SK-N-SH (cell line): ENCODE measurements around the gene PRELID3B. TPM values are rescaled to one million over a fixed set of nuclear protein-coding genes. Genes with fewer than 3 reads are reported as not detected.
A peak's percentile ranks its signal among the peaks of the same experiment; 100 is the strongest.
"Not testable (repeated sequence)": the region's sequence is repeated elsewhere in the genome, so short reads cannot be mapped to it uniquely, and the experiment has no call there.

ENCODE experiments used
- CTCF ChIA-PET: fragments of 300-600, 350-600 bp; formaldehyde crosslinking; extraction: SDS; loops from one replicate; lab custom pipeline; 2021; lab: Yijun Ruan, JAX
- POLR2A ChIA-PET: fragments of 350-600 bp; sonication (Branson Sonifier 250); formaldehyde crosslinking; extraction: SDS; loops from one replicate; lab custom pipeline; 2020; ENCODE audit warnings: antibody characterized with exemption, inconsistent platforms; lab: Yijun Ruan, JAX
- DNase-seq: peaks from one replicate; pipeline ENCODE4 v3.0.0; 2012
- H2AFZ ChIP-seq: fragments of 200-600 bp; sonication (generic); 2 replicates; pipeline ENCODE4 v1.8.1; 2016; ENCODE audit warnings: antibody characterized with exemption, mild to moderate bottlenecking, low read depth
- H3F3A ChIP-seq: fragments of 200-600 bp; sonication (generic); replicated peaks from 2 replicates; pipeline ENCODE3; 2016; ENCODE audit warnings: antibody characterized with exemption, mild to moderate bottlenecking; ENCODE audit not compliant: insufficient read depth
- H3K27ac ChIP-seq, 2 experiments: fragments of 200-500 bp in 1 of 2; fragments of 200-600 bp in 1 of 2; sonication (Bioruptor generic) in 1 of 2; sonication (generic), shearing (Covaris generic) in 1 of 2; 2 replicates each; pipeline versions ENCODE4 v1.5.1 to v1.6.1; 2014 to 2016; ENCODE audit warnings: low read depth in 2 of 2, inconsistent platforms in 1 of 2, low read length in 1 of 2, mild to moderate bottlenecking in 1 of 2, mixed read lengths in 1 of 2
- H3K27me3 ChIP-seq: fragments of 200-600 bp; sonication (generic), shearing (Covaris generic); 2 replicates; pipeline ENCODE4 v1.6.1; 2016; ENCODE audit warnings: mixed run types; ENCODE audit not compliant: insufficient read depth
- H3K36me3 ChIP-seq, 2 experiments: fragments of 200-500 bp in 1 of 2; fragments of 200-600 bp in 1 of 2; sonication (Bioruptor generic) in 1 of 2; sonication (generic) in 1 of 2; replicated peaks in 1 of 2; 2 replicates each; pipeline versions ENCODE3 to v1.5.1; 2014 to 2016; ENCODE audit warnings: low read length in 1 of 2, mild to moderate bottlenecking in 1 of 2; ENCODE audit not compliant: insufficient read depth in 2 of 2, control insufficient read depth in 1 of 2
- H3K4me1 ChIP-seq, 2 experiments: fragments of 200-500 bp in 1 of 2; fragments of 200-600 bp in 1 of 2; sonication (Bioruptor generic) in 1 of 2; sonication (generic), shearing (Covaris generic) in 1 of 2; 2 replicates each; pipeline versions ENCODE4 v1.5.1 to v1.6.1; 2014 to 2016; ENCODE audit warnings: low read depth in 1 of 2, low read length in 1 of 2, mixed run types in 1 of 2; ENCODE audit not compliant: insufficient read depth in 2 of 2, control insufficient read depth in 1 of 2
- H3K4me2 ChIP-seq: fragments of 200-600 bp; sonication (generic), shearing (Covaris generic); 2 replicates; pipeline ENCODE4 v1.6.1; 2017; ENCODE audit warnings: mixed run types
- H3K4me3 ChIP-seq, 2 experiments: fragments of 200-500 bp in 1 of 2; fragments of 200-600 bp in 1 of 2; sonication (Bioruptor generic) in 1 of 2; sonication (generic), shearing (Covaris generic) in 1 of 2; 2 replicates each; pipeline versions ENCODE4 v1.5.1 to v1.8.1; 2014 to 2016; ENCODE audit warnings: low read depth in 2 of 2, inconsistent platforms in 1 of 2, low read length in 1 of 2, mild to moderate bottlenecking in 1 of 2, mixed read lengths in 1 of 2, moderate library complexity in 1 of 2
- H3K79me2 ChIP-seq: fragments of 200-600 bp; sonication (generic); 2 replicates; pipeline ENCODE4 v1.8.1; 2017; ENCODE audit warnings: mild to moderate bottlenecking; ENCODE audit not compliant: insufficient read depth
- H3K9ac ChIP-seq: fragments of 200-600 bp; sonication (generic); 2 replicates; pipeline ENCODE4 v1.6.1; 2017; ENCODE audit warnings: mixed run types
- H3K9me2 ChIP-seq: fragments of 200-600 bp; sonication (generic); 2 replicates; pipeline ENCODE4 v1.6.1; 2017; ENCODE audit warnings: mixed run types
- H3K9me3 ChIP-seq: fragments of 200-600 bp; sonication (generic); 2 replicates; pipeline ENCODE4 v1.6.1; 2017; ENCODE audit warnings: mixed run types, mild to moderate bottlenecking, moderate library complexity
- H4K20me1 ChIP-seq: fragments of 200-600 bp; sonication (generic); 2 replicates; pipeline ENCODE4 v1.6.1; 2017; ENCODE audit warnings: mild to moderate bottlenecking, mixed run types; ENCODE audit not compliant: insufficient read depth
- CHD2 ChIP-seq: fragments of 150-350 bp; IDR thresholded peaks from 2 replicates; pipeline ENCODE4 v1.6.1; 2018; ENCODE audit warnings: low read length; ENCODE audit not compliant: partially characterized antibody
- ELF1 ChIP-seq: IDR thresholded peaks from 2 replicates; pipeline ENCODE4 v1.4.0; 2012
- FOSL2 ChIP-seq: IDR thresholded peaks from 2 replicates; pipeline ENCODE4 v1.4.0; 2012; ENCODE audit warnings: low read depth, mild to moderate bottlenecking, moderate library complexity, borderline replicate concordance
- GABPA ChIP-seq: IDR thresholded peaks from 2 replicates; pipeline ENCODE4 v1.4.0; 2012; ENCODE audit warnings: low read depth, mild to moderate bottlenecking
- MXI1 ChIP-seq: IDR thresholded peaks from 2 replicates; pipeline ENCODE4 v1.6.1; 2012; ENCODE audit warnings: mild to moderate bottlenecking, low read depth, low read length, improper control_type of control experiment
- NRF1 ChIP-seq: IDR thresholded peaks from 2 replicates; pipeline ENCODE4 v1.6.1; 2012; ENCODE audit warnings: low read depth, mild to moderate bottlenecking, low read length
- POLR2AphosphoS5 ChIP-seq: IDR thresholded peaks from 2 replicates; pipeline ENCODE4 v1.6.1; 2012; ENCODE audit warnings: low read depth, low read length
- RFX5 ChIP-seq: IDR thresholded peaks from 2 replicates; pipeline ENCODE4 v1.6.1; 2012; ENCODE audit warnings: mild to moderate bottlenecking, improper control_type of control experiment, low read length
- WGBS: methylation state at CpG from one replicate; pipeline ENCODE4 v1.1.6; 2017; ENCODE audit warnings: low lambda C conversion rate; 5-methylcytosine and 5-hydroxymethylcytosine counted together
- polyA plus RNA-seq, 3 experiments: library from polyadenylated mRNA; depleted of rRNA; stranded (reverse); fragments of >200 nt; gene quantifications; 2 replicates each; pipeline ENCODE4 v1.2.3, GENCODE V29; 2012

Gene PRELID3B
- polyA plus RNA-seq, 1 of the 3 experiments (the other 2 are of a cell fraction) = 20.9 TPM

DNA sequence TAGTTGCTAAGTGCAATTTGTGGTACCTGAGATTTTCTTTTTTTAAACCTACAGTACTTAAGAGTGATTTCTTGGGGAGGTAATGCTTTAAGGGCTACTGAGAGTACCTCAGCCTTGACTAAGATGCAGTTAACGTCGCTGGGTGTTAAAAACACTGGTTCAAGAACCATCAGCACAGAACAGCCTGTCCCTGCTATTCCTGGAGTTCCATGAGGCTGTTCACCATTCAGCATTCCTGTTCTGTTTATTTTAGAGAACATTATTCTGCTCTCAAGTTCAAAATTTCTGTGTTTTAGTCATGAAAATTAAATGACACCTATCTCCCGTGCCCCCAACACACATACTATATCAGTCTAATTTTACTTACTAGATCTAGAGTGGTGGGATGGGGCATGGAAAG, 1.7 kb upstream of the PRELID3B start:
- no peak overlapping the region for H3K27ac ChIP-seq
- no peaks in the 10 kb centered on the region for H3K9me2 ChIP-seq
- no peaks in the 10 kb centered on the region for H3K9me3 ChIP-seq
- CTCF ChIA-PET = interaction anchor here (0.6 kb wide), 1 partner anchor 526 kb away, joined by 3 read pairs; no protein-coding TSS in a partner anchor
- TF ChIP-seq GABPA = no peak
- TF ChIP-seq, all 33 proteins: peak for 0
- no peaks in the 10 kb centered on the region for H3K27me3 ChIP-seq
- peak overlapping the region; percentile 7; the same call in 1 of the 2 replicates for H2AFZ ChIP-seq
- H3K4me1 ChIP-seq = peaks cover 7 to 27% of the 10 kb centered on the region in 2 experiments; a peak in 3 of 4 replicates
- 91% methylated on average over 3 of the region's 3 CpGs for WGBS
- POLR2A ChIA-PET = no interaction called here
- no peak overlapping the region for H3K4me3 ChIP-seq
- H3F3A ChIP-seq = peaks cover 5% of the 10 kb centered on the region
- no peak overlapping the region for H3K9ac ChIP-seq
- H4K20me1 ChIP-seq = peaks cover 4% of the 10 kb centered on the region; the same call in 1 of the 2 replicates
- no peak for DNase-seq
- H3K4me2 ChIP-seq = no peak overlapping the region
- peaks cover 33% of the 10 kb centered on the region for H3K79me2 ChIP-seq
- H3K36me3 ChIP-seq = peaks cover 5 to 14% of the 10 kb centered on the region in 2 experiments

DNA sequence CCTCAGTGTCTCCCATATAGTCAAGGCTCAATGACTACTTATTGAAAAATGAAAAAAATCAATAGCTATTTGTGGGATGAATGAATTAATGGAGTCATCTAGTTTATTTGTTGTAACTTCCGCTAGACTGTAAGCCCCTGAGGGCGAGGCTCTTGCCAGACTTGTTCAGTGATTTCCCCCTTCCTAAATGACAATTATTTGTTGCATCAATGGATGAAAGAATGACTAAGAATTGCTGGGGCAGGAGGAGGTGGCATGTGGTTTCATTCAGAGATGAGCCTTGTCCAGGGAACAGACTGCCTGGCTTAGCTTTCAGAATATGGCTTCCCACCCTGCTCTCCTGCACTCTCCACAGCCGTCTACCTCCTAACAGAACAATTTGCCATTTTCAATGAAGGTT, 1.1 kb upstream of the PRELID3B start:
- Histone ChIP-seq H3K4me1 (peaks cover 7 to 29% of the 10 kb centered on the region in 2 experiments; a peak in 3 of 4 replicates), H3K4me3 (no peak overlapping the region), H3K27me3 (no peaks in the 10 kb centered on the region), H3K27ac (peak overlapping the region in 1 of 2 experiments; percentile 39; a peak in 1 of 4 replicates), H3K9me2 (no peaks in the 10 kb centered on the region), H2AFZ (peak overlapping the region; percentile 7; the same call in 1 of the 2 replicates), H3K36me3 (peaks cover 5 to 19% of the 10 kb centered on the region in 2 experiments), H3K4me2 (no peak overlapping the region), H4K20me1 (peaks cover 4% of the 10 kb centered on the region; the same call in 1 of the 2 replicates), H3K9me3 (no peaks in the 10 kb centered on the region), H3K9ac (no peak overlapping the region), H3F3A (peaks cover 5% of the 10 kb centered on the region), H3K79me2 (peaks cover 38% of the 10 kb centered on the region)
- TF ChIP-seq RFX5 (no peak), FOSL2 (no peak)
- 91% methylated on average over 3 of the region's 3 CpGs for WGBS
- DNase-seq = no peak
- CTCF ChIA-PET = interaction anchor here (0.6 to 3.5 kb wide), 3 partner anchors 11 to 526 kb away, joined by 3 to 20 read pairs (median 3); no protein-coding TSS in a partner anchor
- POLR2A ChIA-PET = interaction anchor here (2.1 kb wide), 1 partner anchor 11 kb away, joined by 10 read pairs; the partner anchor contains the start of gene ATP5F1E

DNA sequence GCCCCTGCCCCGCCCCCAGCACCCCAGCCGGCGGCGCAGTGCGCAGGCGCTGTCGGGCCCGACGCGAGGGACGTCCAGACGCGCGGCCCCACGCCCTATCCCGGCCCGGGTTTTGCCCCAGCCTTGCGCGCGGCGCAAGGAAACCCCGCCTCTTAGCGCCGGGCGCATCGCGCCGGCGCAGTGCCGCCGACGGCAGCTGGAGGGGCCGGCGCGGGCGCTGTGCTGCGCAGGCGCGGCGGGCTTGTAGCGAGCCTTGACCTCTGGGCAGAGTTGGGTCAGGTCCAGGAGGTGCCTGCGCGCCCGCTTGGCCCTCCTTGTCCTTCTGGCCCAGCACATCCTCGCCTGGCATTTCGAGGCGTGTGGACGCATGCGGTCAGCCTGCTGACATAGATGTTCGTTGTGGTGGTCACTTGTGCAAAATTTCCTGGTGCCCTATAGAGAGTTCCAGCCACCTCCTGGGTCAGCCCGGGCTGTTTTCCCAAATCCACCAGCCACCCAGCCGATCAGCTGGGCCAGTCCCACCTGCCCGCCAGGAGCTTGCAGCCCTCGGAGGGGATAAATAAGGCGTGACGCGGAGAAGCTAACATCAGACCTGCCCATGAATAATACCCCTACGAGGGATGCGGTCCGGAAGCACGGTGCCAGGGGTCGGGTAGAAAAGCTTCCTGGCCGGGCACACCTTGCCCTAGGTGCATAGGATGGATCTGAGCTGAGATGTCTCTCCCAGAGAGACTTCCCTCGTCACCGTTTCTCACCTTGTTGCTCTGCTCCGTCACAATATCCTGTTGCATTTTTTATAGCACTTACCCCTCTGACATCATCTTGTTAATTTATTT, 428 bp upstream of the PRELID3B start:
- H2AFZ ChIP-seq = peak overlapping the region; percentile 97
- peaks cover 5% of the 10 kb centered on the region for H3F3A ChIP-seq
- POLR2A ChIA-PET = interaction anchor here (1.0 to 2.1 kb wide), 2 partner anchors 11 to 179 kb away, joined by 3 to 10 read pairs; partner anchors contain the start of gene ATP5F1E
- no peaks in the 10 kb centered on the region for H3K27me3 ChIP-seq
- TF ChIP-seq NRF1 = peak; percentile 98
- TF ChIP-seq CHD2 = peak; percentile 32
- TF ChIP-seq ELF1 = no peak
- no peak for TF ChIP-seq RFX5
- peak; percentile 40; the same call in 1 of the 2 replicates for TF ChIP-seq POLR2AphosphoS5
- peak; percentile 35 for TF ChIP-seq MXI1
- H3K36me3 ChIP-seq = peaks cover 10 to 21% of the 10 kb centered on the region in 2 experiments
- no peaks in the 10 kb centered on the region for H3K9me2 ChIP-seq
- peak overlapping the region; percentile 75 to 89 for H3K4me3 ChIP-seq
- CTCF ChIA-PET = interaction anchor here (0.9 to 3.5 kb wide), 2 partner anchors 12 to 180 kb away, joined by 3 to 20 read pairs; no protein-coding TSS in a partner anchor
- peaks cover 7 to 30% of the 10 kb centered on the region in 2 experiments; a peak in 3 of 4 replicates for H3K4me1 ChIP-seq
- no peaks in the 10 kb centered on the region for H3K9me3 ChIP-seq
- H4K20me1 ChIP-seq = peaks cover 4% of the 10 kb centered on the region; the same call in 1 of the 2 replicates
- peak overlapping the region; percentile 93 for H3K4me2 ChIP-seq
- H3K9ac ChIP-seq = peak overlapping the region; percentile 59; the same call in 1 of the 2 replicates
- WGBS = 65% methylated on average over 14 of the region's 66 CpGs
- peak overlapping the region in 1 of 2 experiments; percentile 89; a peak in 3 of 4 replicates for H3K27ac ChIP-seq
- peaks cover 45% of the 10 kb centered on the region for H3K79me2 ChIP-seq
- DNase-seq = peak; percentile 100

DNA sequence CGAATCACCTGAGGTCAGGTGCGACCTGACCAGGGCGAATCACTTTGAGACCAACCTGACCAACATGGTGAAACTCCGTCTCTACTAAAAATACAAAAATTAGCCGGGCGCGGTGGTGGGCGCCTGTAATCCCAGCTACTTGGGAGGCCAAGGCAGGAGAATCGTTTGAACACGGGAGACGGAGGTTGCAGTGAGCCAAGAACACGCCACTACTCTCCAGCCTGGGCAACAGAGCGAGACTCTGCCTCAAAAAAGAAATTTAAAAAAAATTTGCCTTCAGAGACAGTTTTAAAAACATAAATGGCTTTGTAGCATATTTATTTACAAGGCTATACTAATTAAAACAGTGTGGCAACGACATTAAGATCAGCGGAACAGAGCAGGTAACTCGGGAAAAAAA, 1.1 kb downstream of the PRELID3B start:
- Histone ChIP-seq H2AFZ (peak overlapping the region; percentile 88; the same call in 1 of the 2 replicates), H3K4me3 (peak overlapping the region; percentile 75 to 89), H3K4me2 (peak overlapping the region; percentile 93), H3K27ac (peak overlapping the region; percentile 48 to 89; a peak in 3 of 4 replicates), H3K9ac (peak overlapping the region; percentile 59; the same call in 1 of the 2 replicates), H3K4me1 (peaks cover 7 to 34% of the 10 kb centered on the region in 2 experiments; a peak in 3 of 4 replicates), H3K79me2 (peaks cover 61% of the 10 kb centered on the region), H3K36me3 (peaks cover 25 to 37% of the 10 kb centered on the region in 2 experiments)
- ChIA-PET CTCF (interaction anchor here (0.6 to 3.5 kb wide), 3 partner anchors 22 to 709 kb away, joined by 3 to 20 read pairs (median 3); no protein-coding TSS in a partner anchor), POLR2A (interaction anchor here (2.1 kb wide), 1 partner anchor 9 kb away, joined by 10 read pairs; the partner anchor contains the start of gene ATP5F1E)
- not testable (repeated sequence) for DNase-seq, H3F3A ChIP-seq, H3K27me3 ChIP-seq, H4K20me1 ChIP-seq, H3K9me2 ChIP-seq, H3K9me3 ChIP-seq
- 94% methylated on average over 16 of the region's 16 CpGs for WGBS
